CD4-positive, alpha-beta T cell treated with Interleukin-17A for 1 hour (primary cell): ENCODE measurements around the gene CCL27.

Experiments
- DNase-seq: peaks from one replicate; pipeline ENCODE4 v3.0.0-alpha.2; 2020

The CCL27 gene

GRCh38 chr9:34662526-34663302, at the start of gene CCL27:
Gene CCL27, minus strand, starts transcription at chr9:34662657. Its CDS starts 24 bp downstream, at chr9:34662633.
- no peak for DNase-seq

GRCh38 chr9:34712140-34712539, 49.7 kb upstream of the CCL27 start:
- DNase-seq = no peak

- DNase-seq = no peak
These were observed 47.6 kb upstream of the CCL27 start, which contains the start of gene CCL21 for GRCh38 chr9:34710023-34710422. Gene CCL21, minus strand, starts transcription at chr9:34710136. Its CDS starts 70 bp downstream, at chr9:34710066.

GRCh38 chr9:34709196-34709978, 46.9 kb upstream of the CCL27 start:
- DNase-seq = no peak

GRCh38 chr9:34707130-34707529, 44.7 kb upstream of the CCL27 start:
- DNase-seq = no peak

GRCh38 chr9:34701769-34702736, 39.6 kb upstream of the CCL27 start:
- peak; percentile 82 for DNase-seq

GRCh38 chr9:34701023-34701768, 38.7 kb upstream of the CCL27 start:
- DNase-seq = peak; percentile 78

GRCh38 chr9:34694811-34695210, 32.4 kb upstream of the CCL27 start:
- no peak for DNase-seq

GRCh38 chr9:34693560-34693959, 31.1 kb upstream of the CCL27 start:
- DNase-seq = no peak

- no peak for DNase-seq
These were observed 29.5 kb upstream of the CCL27 start for GRCh38 chr9:34691936-34692315.

GRCh38 chr9:34690983-34691935, 28.8 kb upstream of the CCL27 start, which contains the start of gene CCL19:
Gene CCL19, minus strand, starts transcription at chr9:34691276. Its CDS starts 137 bp downstream, at chr9:34691139.
- no peak for DNase-seq

GRCh38 chr9:34689512-34689911, 27.1 kb upstream of the CCL27 start:
- DNase-seq = no peak

- no peak for DNase-seq
These were observed 26.6 kb upstream of the CCL27 start for GRCh38 chr9:34689116-34689470.

- no peak for DNase-seq
These were observed 26.1 kb upstream of the CCL27 start for GRCh38 chr9:34688329-34689115.

- DNase-seq = no peak
These were observed 25.0 kb upstream of the CCL27 start for GRCh38 chr9:34687276-34688030.

GRCh38 chr9:34686732-34687131, 24.3 kb upstream of the CCL27 start:
- no peak for DNase-seq

GRCh38 chr9:34686231-34686630, 23.8 kb upstream of the CCL27 start:
- DNase-seq = no peak

- DNase-seq = no peak
These were observed 23.1 kb upstream of the CCL27 start for GRCh38 chr9:34685591-34685990.

GRCh38 chr9:34684816-34685215, 22.4 kb upstream of the CCL27 start:
- no peak for DNase-seq
